H1 (cell line): ENCODE data around the gene CACNG1. TPM values are rescaled to one million over a fixed set of nuclear protein-coding genes. Genes with fewer than 3 reads are reported as not detected.

Experiments used
- CTCF ChIA-PET: fragments of 300-600 bp; sonication (Branson Sonifier 250); formaldehyde crosslinking; loops from one replicate; lab custom pipeline; 2021; ENCODE audit not compliant: partially characterized antibody; lab: Charles Lee
- POLR2A ChIA-PET: fragments of 300-600 bp; sonication (Branson Sonifier 250); formaldehyde crosslinking; loops from one replicate; lab custom pipeline; 2021; ENCODE audit warnings: inconsistent platforms; ENCODE audit not compliant: partially characterized antibody; lab: Charles Lee
- DNase-seq, 2 experiments: peaks; one replicate each; pipeline versions ENCODE4 v3.0.0 to v3.0.0-alpha.2; 2010 to 2022; ENCODE audit warnings: low spot score in 2 of 2, low read depth in 1 of 2, mixed read lengths in 1 of 2
- FAIRE-seq: peaks from 2 replicates; lab custom pipeline; 2011; peaks lifted over from hg19 to GRCh38; lab: Jason Lieb, UNC
- H2AFZ ChIP-seq: 2 replicates; pipeline ENCODE4 v1.8.1; 2012; ENCODE audit warnings: low read length, inconsistent platforms
- H2AK5ac ChIP-seq: 2 replicates; pipeline ENCODE4 v1.6.1; 2013; ENCODE audit warnings: low read depth, low read length
- H2BK120ac ChIP-seq: replicated peaks from 2 replicates; pipeline ENCODE3; 2013; ENCODE audit warnings: low read depth, low read length, inconsistent platforms
- H2BK12ac ChIP-seq: 2 replicates; pipeline ENCODE4 v1.6.1; 2013; ENCODE audit warnings: low read depth, low read length
- H2BK15ac ChIP-seq: 2 replicates; pipeline ENCODE4 v1.6.1; 2013; ENCODE audit warnings: low read length
- H2BK20ac ChIP-seq: 2 replicates; pipeline ENCODE4 v1.6.1; 2013; ENCODE audit warnings: low read length
- H2BK5ac ChIP-seq: 2 replicates; pipeline ENCODE4 v1.6.1; 2013; ENCODE audit warnings: low read depth, low read length
- H3K14ac ChIP-seq: 2 replicates; pipeline ENCODE4 v1.6.1; 2013; ENCODE audit warnings: inconsistent platforms; ENCODE audit not compliant: insufficient read length
- H3K18ac ChIP-seq: 2 replicates; pipeline ENCODE4 v1.6.1; 2013; ENCODE audit warnings: low read length; ENCODE audit errors: extremely low read depth
- H3K23ac ChIP-seq: 2 replicates; pipeline ENCODE4 v1.6.1; 2013; ENCODE audit warnings: inconsistent platforms; ENCODE audit not compliant: insufficient read length
- H3K23me2 ChIP-seq: 2 replicates; pipeline ENCODE4 v1.6.1; 2013; ENCODE audit warnings: low read depth, low read length
- H3K27ac ChIP-seq: 2 replicates; pipeline ENCODE4 v1.6.1; 2011; ENCODE audit warnings: low read depth, low read length, inconsistent platforms
- H3K27me3 ChIP-seq, 4 experiments: replicated peaks in 1 of 4; 1 replicate in 1 of 4; 2 replicates in 3 of 4; pipeline versions ENCODE4 v1.6.1 to v1.8.1; 2011 to 2013; ENCODE audit warnings: low read length in 3 of 4, mild to moderate bottlenecking in 3 of 4, inconsistent platforms in 2 of 4, mixed read lengths in 2 of 4, moderate library complexity in 1 of 4; ENCODE audit not compliant: control insufficient read depth in 3 of 4, insufficient read depth in 3 of 4; ENCODE audit errors: extremely low read depth in 1 of 4
- H3K36me3 ChIP-seq, 4 experiments: 2 replicates each; pipeline versions ENCODE4 v1.6.1 to v1.8.1; 2011 to 2013; ENCODE audit warnings: mild to moderate bottlenecking in 4 of 4, low read length in 3 of 4, moderate library complexity in 2 of 4, control low read depth in 1 of 4, inconsistent platforms in 1 of 4; ENCODE audit not compliant: insufficient read depth in 4 of 4, control insufficient read depth in 2 of 4
- H3K4ac ChIP-seq: replicated peaks from 2 replicates; pipeline ENCODE3; 2013; ENCODE audit warnings: low read length, low read depth, mixed read lengths, inconsistent platforms; ENCODE audit not compliant: insufficient read length
- H3K4me1 ChIP-seq, 4 experiments: replicated peaks in 1 of 4; 1 replicate in 1 of 4; 2 replicates in 3 of 4; pipeline versions ENCODE4 v1.6.1 to v1.8.1; 2011 to 2013; ENCODE audit warnings: low read length in 3 of 4, inconsistent platforms in 2 of 4, mixed read lengths in 1 of 4; ENCODE audit not compliant: insufficient read depth in 4 of 4, control insufficient read depth in 3 of 4
- H3K4me2 ChIP-seq, 2 experiments: 2 replicates each; pipeline versions ENCODE4 v1.6.1 to v1.8.1; 2011 to 2013; ENCODE audit warnings: low read depth in 2 of 2, low read length in 2 of 2, control low read depth in 1 of 2, inconsistent platforms in 1 of 2, mild to moderate bottlenecking in 1 of 2; ENCODE audit not compliant: insufficient read depth in 1 of 2
- H3K4me3 ChIP-seq, 4 experiments: fragments of 200-600, 300-600 bp in 1 of 4; sonication (generic), shearing (Covaris generic), sonication (Bioruptor Twin) in 1 of 4; 2 replicates each; pipeline versions ENCODE4 v1.5.1 to v1.8.1; 2011 to 2016; ENCODE audit warnings: low read length in 4 of 4, low read depth in 3 of 4, control low read depth in 2 of 4, inconsistent platforms in 2 of 4, mild to moderate bottlenecking in 2 of 4, mixed read lengths in 1 of 4, moderate library complexity in 1 of 4; ENCODE audit not compliant: insufficient read depth in 2 of 4; ENCODE audit errors: extremely low read depth in 1 of 4
- H3K56ac ChIP-seq: replicated peaks from 2 replicates; pipeline ENCODE3; 2013; ENCODE audit warnings: low read depth, mild to moderate bottlenecking, mixed read lengths, low read length, inconsistent platforms; ENCODE audit not compliant: insufficient read length
- H3K79me1 ChIP-seq: 2 replicates; pipeline ENCODE4 v1.6.1; 2013; ENCODE audit warnings: low read depth, low read length, control low read depth
- H3K79me2 ChIP-seq, 2 experiments: 2 replicates each; pipeline versions ENCODE4 v1.6.1 to v1.8.1; 2012 to 2013; ENCODE audit warnings: low read length in 2 of 2, mild to moderate bottlenecking in 2 of 2, inconsistent platforms in 1 of 2; ENCODE audit not compliant: insufficient read depth in 2 of 2, control insufficient read depth in 1 of 2
- H3K9ac ChIP-seq, 4 experiments: replicated peaks in 1 of 4; 1 replicate in 1 of 4; 2 replicates in 3 of 4; pipeline versions ENCODE4 v1.6.1 to v1.8.1; 2011 to 2013; ENCODE audit warnings: low read depth in 3 of 4, low read length in 3 of 4, control low read depth in 2 of 4, mild to moderate bottlenecking in 2 of 4, moderate library complexity in 2 of 4, inconsistent platforms in 1 of 4; ENCODE audit errors: extremely low read depth in 1 of 4
- H3K9me3 ChIP-seq, 2 experiments: 2 replicates each; pipeline versions ENCODE4 v1.6.1 to v1.8.1; 2012 to 2013; ENCODE audit warnings: mild to moderate bottlenecking in 2 of 2, moderate library complexity in 2 of 2, control low read depth in 1 of 2, inconsistent platforms in 1 of 2, low read depth in 1 of 2, low read length in 1 of 2, mixed read lengths in 1 of 2; ENCODE audit not compliant: insufficient read depth in 2 of 2
- H4K20me1 ChIP-seq, 2 experiments: replicated peaks in 1 of 2; 2 replicates each; pipeline versions ENCODE3 to v1.8.1; 2011 to 2013; ENCODE audit warnings: inconsistent platforms in 2 of 2, low read length in 2 of 2, mild to moderate bottlenecking in 1 of 2; ENCODE audit not compliant: insufficient read depth in 2 of 2, control insufficient read depth in 1 of 2
- H4K5ac ChIP-seq: 2 replicates; pipeline ENCODE4 v1.6.1; 2013; ENCODE audit warnings: low read length, low read depth, mixed read lengths, inconsistent platforms; ENCODE audit not compliant: insufficient read length
- H4K8ac ChIP-seq: 2 replicates; pipeline ENCODE4 v1.8.0; 2013; ENCODE audit warnings: mild to moderate bottlenecking, moderate library complexity, low read length, inconsistent platforms; ENCODE audit not compliant: insufficient read depth; ENCODE audit errors: extremely low read depth
- H4K91ac ChIP-seq: replicated peaks from 2 replicates; pipeline ENCODE3; 2013; ENCODE audit warnings: low read length, mixed read lengths, inconsistent platforms; ENCODE audit not compliant: insufficient read length
- CTBP2 ChIP-seq: IDR thresholded peaks from 2 replicates; pipeline ENCODE4 v1.7.0; 2011; ENCODE audit warnings: borderline replicate concordance, mild to moderate bottlenecking, moderate library complexity, mixed read lengths, low read length; ENCODE audit not compliant: insufficient read depth, insufficient read length
- EP300 ChIP-seq, 2 experiments: IDR thresholded peaks; 1 replicate in 1 of 2; 2 replicates in 1 of 2; pipeline ENCODE4 v1.6.1; 2011 to 2012; ENCODE audit warnings: low read depth in 2 of 2, low read length in 2 of 2, mild to moderate bottlenecking in 2 of 2, borderline replicate concordance in 1 of 2, inconsistent platforms in 1 of 2, moderate library complexity in 1 of 2
- FOSL1 ChIP-seq: IDR thresholded peaks from 2 replicates; pipeline ENCODE4 v1.6.1; 2011; ENCODE audit warnings: mild to moderate bottlenecking, low read depth, low read length, moderate library complexity; ENCODE audit not compliant: insufficient read depth
- HDAC2 ChIP-seq, 2 experiments: fragments of 300-600 bp in 1 of 2; sonication (generic) in 1 of 2; IDR thresholded peaks; 2 replicates each; pipeline ENCODE4 v1.6.1; 2011 to 2012; ENCODE audit warnings: low read depth in 2 of 2, low read length in 2 of 2, mild to moderate bottlenecking in 2 of 2, moderate library complexity in 2 of 2, borderline replicate concordance in 1 of 2, inconsistent platforms in 1 of 2
- JUN ChIP-seq: IDR thresholded peaks from 2 replicates; pipeline ENCODE4 v1.6.1; 2011; ENCODE audit warnings: low read depth, mild to moderate bottlenecking, improper control_type of control experiment, low read length
- PHF8 ChIP-seq: fragments of 200-600 bp; sonication (generic); conservative IDR thresholded peaks from 2 replicates; pipeline ENCODE4 v1.7.1; 2012; ENCODE audit warnings: low read depth, mild to moderate bottlenecking, inconsistent platforms, low read length, moderate library complexity
- RAD21 ChIP-seq, 2 experiments: IDR thresholded peaks in 1 of 2; conservative IDR thresholded peaks in 1 of 2; 2 replicates each; pipeline ENCODE4 v1.6.1; 2011; ENCODE audit warnings: low read depth in 2 of 2, low read length in 2 of 2, improper control_type of control experiment in 1 of 2, inconsistent platforms in 1 of 2, mild to moderate bottlenecking in 1 of 2, moderate library complexity in 1 of 2
- RXRA ChIP-seq: IDR thresholded peaks from 2 replicates; pipeline ENCODE4 v1.6.1; 2011; ENCODE audit warnings: low read depth, mild to moderate bottlenecking, low read length, moderate library complexity; ENCODE audit not compliant: insufficient read depth
- TBP ChIP-seq: IDR thresholded peaks from 2 replicates; pipeline ENCODE4 v1.6.1; 2011; ENCODE audit warnings: low read depth, low read length, improper control_type of control experiment
- WGBS, 2 experiments: shearing (Covaris generic) in 1 of 2; methylation state at CpG; one replicate each; pipeline versions ENCODE4 v1.1.6 to v1.1.7; 2013 to 2015; ENCODE audit warnings: low lambda C conversion rate in 2 of 2, mixed read lengths in 2 of 2, inconsistent platforms in 1 of 2, low coverage in 1 of 2, missing lambda C conversion rate in 1 of 2; ENCODE audit not compliant: insufficient replicate concordance in 2 of 2, insufficient coverage in 1 of 2, insufficient read length in 1 of 2; ENCODE audit errors: extremely low coverage in 1 of 2, missing lambda C conversion rate in 1 of 2; 5-methylcytosine and 5-hydroxymethylcytosine counted together
- polyA plus RNA-seq, 7 experiments: library from polyadenylated mRNA; depleted of rRNA in 3 of 7; stranded (reverse) in 5 of 7; unstranded in 2 of 7; fragments of >200 nt in 5 of 7; fragments of 200-250 nt in 2 of 7; gene quantifications; 1 replicate in 5 of 7; 2 replicates in 1 of 7; 4 replicates in 1 of 7; pipeline versions ENCODE4 v1.2.1 to v1.2.3, GENCODE V29; 2011 to 2013; ENCODE audit warnings: missing spikeins in 2 of 7, mixed read lengths in 2 of 7
- total RNA-seq: library from RNA; stranded (reverse); fragmentation: NEBNext Ultra II Directional; extraction: Animal tissue kit (Norgen Biotek cat#: 25700); gene quantifications from 2 replicates; pipeline ENCODE4 v1.2.1, GENCODE V29; 2021
- TF ChIP-seq, protein P1 (sequence below): IDR thresholded peaks from 2 replicates; pipeline ENCODE4 v1.6.1; 2012; ENCODE audit warnings: low read length, inconsistent platforms

The CACNG1 gene
- total and polyA plus RNA-seq, 2 of the 8 experiments (the other 6 are each of a cell fraction or from before 2014, with no cell fraction given), result not detected

- no peak overlapping the region for H2AK5ac ChIP-seq
- no peak overlapping the region for H4K5ac ChIP-seq
- H3K14ac ChIP-seq, result no peak overlapping the region
- ChIA-PET CTCF (no interaction called here), POLR2A (no interaction called here)
- 0 out of 4 replicates have a peak, but pooled peaks cover 0 to 4% of the 10 kb centered on the region in 2 experiments for H3K9me3 ChIP-seq
- FAIRE-seq, result no peak
- H3K4me3 ChIP-seq, result no peak overlapping the region
- H2BK20ac ChIP-seq, result no peak overlapping the region
- H3K4me2 ChIP-seq, result no peak overlapping the region
- H2BK5ac ChIP-seq, result no peak overlapping the region
- H4K91ac ChIP-seq, result no peak overlapping the region
- H3K56ac ChIP-seq, result no peak overlapping the region
- 90% methylated on average over 5 of the region's 5 CpGs; no CpG with 5 or more reads in 1 of the 2 experiments for whole genome bisulfite sequencing, 2 experiments
- no peak overlapping the region for H3K23ac ChIP-seq
- no peaks in the 10 kb centered on the region for H3K79me1 ChIP-seq
- no peaks in the 10 kb centered on the region for H3K4me1 ChIP-seq
- peaks cover 0 to 3% (median 0%) of the 10 kb centered on the region in 4 experiments; a peak in 1 of 8 replicates for H3K36me3 ChIP-seq
- H3K27me3 ChIP-seq, result no peaks in the 10 kb centered on the region
- no peak overlapping the region for H4K8ac ChIP-seq
- H2BK15ac ChIP-seq, result no peak overlapping the region
- no peak overlapping the region for H3K9ac ChIP-seq
- H2AFZ ChIP-seq, result no peak overlapping the region
- H4K20me1 ChIP-seq, result peaks cover 0 to 1% of the 10 kb centered on the region in 2 experiments
- H3K18ac ChIP-seq, result no peak overlapping the region
- H2BK120ac ChIP-seq, result no peak overlapping the region
- H2BK12ac ChIP-seq, result no peak overlapping the region
- DNase-seq, result no peak
- no peaks in the 10 kb centered on the region for H3K79me2 ChIP-seq
- H3K4ac ChIP-seq, result no peak overlapping the region
- no peak overlapping the region for H3K27ac ChIP-seq
- no peaks in the 10 kb centered on the region for H3K23me2 ChIP-seq
- TF ChIP-seq FOSL1 (no peak), HDAC2 (IDR thresholded peaks at IDR 0.05; ENCODE audit: borderline replicate concordance in 1 of 2, low read depth in 2 of 2, low read length in 2 of 2) (no peak), JUN (no peak), CTBP2 (no peak), RXRA (no peak), RAD21 (IDR thresholded peaks at IDR 0.05 in 1 of 2, conservative IDR thresholded peaks at IDR 0.05 in 1 of 2; ENCODE audit: low read depth in 2 of 2, low read length in 2 of 2) (no peak), TBP (no peak), EP300 (IDR thresholded peaks at IDR 0.05; ENCODE audit: borderline replicate concordance in 1 of 2, low read depth in 2 of 2, low read length in 2 of 2) (no peak), PHF8 (no peak)
- TF ChIP-seq, protein P1, sequence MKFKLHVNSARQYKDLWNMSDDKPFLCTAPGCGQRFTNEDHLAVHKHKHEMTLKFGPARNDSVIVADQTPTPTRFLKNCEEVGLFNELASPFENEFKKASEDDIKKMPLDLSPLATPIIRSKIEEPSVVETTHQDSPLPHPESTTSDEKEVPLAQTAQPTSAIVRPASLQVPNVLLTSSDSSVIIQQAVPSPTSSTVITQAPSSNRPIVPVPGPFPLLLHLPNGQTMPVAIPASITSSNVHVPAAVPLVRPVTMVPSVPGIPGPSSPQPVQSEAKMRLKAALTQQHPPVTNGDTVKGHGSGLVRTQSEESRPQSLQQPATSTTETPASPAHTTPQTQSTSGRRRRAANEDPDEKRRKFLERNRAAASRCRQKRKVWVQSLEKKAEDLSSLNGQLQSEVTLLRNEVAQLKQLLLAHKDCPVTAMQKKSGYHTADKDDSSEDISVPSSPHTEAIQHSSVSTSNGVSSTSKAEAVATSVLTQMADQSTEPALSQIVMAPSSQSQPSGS, result no peak
Measured at GRCh38 chr17:67092291-67092690, 47.9 kb downstream of the CACNG1 start.
